Activated CD8-positive, alpha-beta memory T cell treated with anti-CD3 and anti-CD28 coated beads, Interleukin-2, amount 50 U/mL, for 24 hours (primary cell): ENCODE data around the gene KIF27.
"Not testable (repeated sequence)": the region's sequence is repeated elsewhere in the genome, so short reads cannot be mapped to it uniquely, and the experiment has no call there.

Experiments
- DNase-seq: peaks from one replicate; pipeline ENCODE4 v3.0.0-alpha.2; 2020; ENCODE audit errors: extremely low read depth

Gene KIF27, protein sequence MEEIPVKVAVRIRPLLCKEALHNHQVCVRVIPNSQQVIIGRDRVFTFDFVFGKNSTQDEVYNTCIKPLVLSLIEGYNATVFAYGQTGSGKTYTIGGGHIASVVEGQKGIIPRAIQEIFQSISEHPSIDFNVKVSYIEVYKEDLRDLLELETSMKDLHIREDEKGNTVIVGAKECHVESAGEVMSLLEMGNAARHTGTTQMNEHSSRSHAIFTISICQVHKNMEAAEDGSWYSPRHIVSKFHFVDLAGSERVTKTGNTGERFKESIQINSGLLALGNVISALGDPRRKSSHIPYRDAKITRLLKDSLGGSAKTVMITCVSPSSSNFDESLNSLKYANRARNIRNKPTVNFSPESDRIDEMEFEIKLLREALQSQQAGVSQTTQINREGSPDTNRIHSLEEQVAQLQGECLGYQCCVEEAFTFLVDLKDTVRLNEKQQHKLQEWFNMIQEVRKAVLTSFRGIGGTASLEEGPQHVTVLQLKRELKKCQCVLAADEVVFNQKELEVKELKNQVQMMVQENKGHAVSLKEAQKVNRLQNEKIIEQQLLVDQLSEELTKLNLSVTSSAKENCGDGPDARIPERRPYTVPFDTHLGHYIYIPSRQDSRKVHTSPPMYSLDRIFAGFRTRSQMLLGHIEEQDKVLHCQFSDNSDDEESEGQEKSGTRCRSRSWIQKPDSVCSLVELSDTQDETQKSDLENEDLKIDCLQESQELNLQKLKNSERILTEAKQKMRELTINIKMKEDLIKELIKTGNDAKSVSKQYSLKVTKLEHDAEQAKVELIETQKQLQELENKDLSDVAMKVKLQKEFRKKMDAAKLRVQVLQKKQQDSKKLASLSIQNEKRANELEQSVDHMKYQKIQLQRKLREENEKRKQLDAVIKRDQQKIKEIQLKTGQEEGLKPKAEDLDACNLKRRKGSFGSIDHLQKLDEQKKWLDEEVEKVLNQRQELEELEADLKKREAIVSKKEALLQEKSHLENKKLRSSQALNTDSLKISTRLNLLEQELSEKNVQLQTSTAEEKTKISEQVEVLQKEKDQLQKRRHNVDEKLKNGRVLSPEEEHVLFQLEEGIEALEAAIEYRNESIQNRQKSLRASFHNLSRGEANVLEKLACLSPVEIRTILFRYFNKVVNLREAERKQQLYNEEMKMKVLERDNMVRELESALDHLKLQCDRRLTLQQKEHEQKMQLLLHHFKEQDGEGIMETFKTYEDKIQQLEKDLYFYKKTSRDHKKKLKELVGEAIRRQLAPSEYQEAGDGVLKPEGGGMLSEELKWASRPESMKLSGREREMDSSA (N-terminal part only)

DNA sequence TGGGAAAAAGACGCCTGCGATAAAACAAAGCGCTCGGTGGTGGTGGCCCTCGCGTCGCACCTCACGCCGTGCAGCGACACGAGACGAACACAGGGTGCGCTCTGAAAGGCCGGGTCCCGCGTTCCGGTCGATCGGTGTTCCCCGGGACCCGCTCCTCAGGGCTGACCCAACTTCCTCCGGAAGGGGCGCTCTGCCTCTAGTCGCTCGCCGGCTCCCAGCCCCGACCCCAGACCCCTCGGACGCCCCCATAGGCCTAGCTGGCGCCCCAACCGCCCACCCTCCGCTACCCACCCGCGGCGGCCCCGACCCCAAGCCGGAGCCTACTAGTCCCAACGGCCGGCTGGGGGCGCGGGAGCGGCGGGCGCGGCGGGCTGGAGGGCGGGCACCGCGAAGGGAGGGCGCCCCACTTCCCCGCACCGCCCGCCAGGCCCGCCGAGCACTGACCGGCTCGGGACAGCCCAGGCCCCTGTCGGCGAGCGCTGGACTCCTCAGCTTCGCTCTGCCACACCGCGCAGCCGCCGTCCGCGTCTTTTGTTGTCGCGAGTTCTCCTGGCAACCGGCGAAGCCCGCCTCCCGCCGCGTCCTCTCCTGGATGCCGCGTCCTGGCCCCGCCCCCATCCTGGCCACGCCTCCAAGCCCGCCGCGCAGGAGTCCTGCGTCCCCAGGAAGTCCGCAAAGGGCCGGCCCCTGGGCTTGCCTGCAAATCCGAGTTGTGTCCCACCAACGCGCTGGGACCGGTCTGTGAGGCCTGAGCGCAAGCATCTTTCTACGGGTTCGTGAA is at the start of gene KIF27:
Gene KIF27, minus strand, starts transcription at position 506 of the 781 bp plus-strand sequence. CDS start 5,841 bp downstream, outside the sequence.
- DNase-seq: peak; percentile 93

DNA sequence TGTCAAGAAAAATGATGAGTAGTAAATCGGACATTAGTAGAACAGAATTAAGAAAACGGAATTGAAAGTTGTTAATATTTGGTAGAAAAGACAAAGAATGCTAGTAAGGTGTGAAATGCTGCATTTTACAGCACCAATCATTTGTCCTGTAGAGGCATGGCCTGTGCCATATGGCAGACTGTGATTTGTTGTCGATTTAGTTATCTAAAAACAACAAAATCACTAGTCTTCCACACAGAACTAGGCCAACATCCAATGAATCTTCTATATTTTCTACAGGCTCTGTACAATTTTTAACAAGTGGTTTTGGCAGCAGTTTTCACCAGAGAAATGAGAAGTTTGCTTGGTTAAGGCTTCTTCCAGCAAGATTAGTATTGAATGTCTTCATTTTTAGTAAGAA is 48.4 kb upstream of the KIF27 start:
- no peak for DNase-seq

DNA sequence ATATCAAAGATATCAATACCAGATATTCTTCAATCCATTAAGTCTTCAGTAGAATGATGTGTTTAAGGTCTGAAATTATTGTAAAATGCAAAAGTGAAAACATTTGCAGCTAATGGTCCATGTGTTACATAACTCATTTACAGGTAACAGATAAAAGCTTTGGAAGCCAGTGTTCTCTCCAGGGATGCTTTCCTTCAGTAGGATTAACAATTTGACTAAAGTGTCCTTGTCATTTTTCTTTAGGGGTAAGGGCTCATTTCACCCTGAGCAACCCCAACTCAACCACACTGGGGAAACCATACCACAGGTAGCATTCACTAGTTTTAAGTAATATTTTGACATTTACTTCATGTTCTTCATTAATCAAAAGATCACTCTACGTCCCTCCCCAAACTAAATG is 45.8 kb upstream of the KIF27 start:
- DNase-seq: no peak

DNA sequence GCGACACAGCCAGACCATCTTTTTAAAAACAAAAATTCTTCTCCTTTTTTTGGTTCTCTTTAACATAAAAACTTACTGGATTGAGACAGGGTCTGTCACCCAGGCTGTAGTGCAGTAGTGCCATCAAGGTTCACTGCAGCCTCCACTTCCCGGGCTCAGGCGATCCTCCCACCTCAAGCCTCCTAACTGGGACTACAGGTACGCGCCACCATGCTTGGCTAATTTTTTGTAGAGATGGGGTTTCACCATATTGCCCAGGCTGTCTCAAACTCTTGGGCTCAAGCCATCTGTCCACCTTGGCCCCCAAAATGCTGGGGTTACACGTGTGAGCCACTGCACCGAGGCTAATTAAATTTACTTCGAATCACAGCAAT is 45.0 kb upstream of the KIF27 start:
- no peak for DNase-seq

DNA sequence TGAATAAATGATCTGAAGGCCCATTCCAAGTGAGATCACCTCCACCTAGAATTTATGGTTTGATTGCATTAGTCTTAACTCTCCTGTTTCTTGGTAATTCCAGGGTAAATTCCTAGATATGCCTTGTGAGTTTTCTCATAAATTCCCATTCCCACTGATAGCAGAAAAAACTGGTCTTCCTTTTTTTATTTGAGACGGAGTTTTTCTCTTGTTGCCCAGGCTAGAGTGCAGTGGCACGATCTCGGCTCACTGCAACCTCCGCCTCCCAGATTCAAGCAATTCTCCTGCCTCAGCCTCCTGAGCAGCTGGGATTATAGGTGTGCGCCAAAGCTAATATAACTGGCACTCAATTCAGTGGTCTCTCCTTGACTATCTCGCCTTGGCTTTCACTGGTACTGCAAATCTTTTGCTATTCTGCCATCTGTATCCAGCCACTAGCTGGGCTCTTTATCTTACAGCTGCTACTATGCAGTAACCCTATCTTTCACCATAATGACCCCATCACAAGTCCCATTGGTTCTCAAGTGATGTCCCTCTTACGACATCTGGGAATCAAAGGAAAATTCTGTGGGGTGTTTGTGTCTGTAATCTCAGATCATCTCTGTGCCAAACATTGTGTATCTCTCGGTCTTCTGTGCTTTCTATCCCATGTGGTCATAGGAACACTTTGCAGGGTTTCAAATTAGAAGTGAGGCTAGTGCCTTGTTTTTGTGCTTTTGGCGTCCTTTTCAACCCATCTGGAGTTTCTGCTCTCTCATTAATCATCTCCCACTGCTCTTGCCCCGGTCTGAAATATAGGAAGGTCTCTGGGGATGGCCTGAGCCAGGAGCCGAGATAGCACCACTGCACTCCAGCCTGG is 44.3 kb upstream of the KIF27 start:
- DNase-seq: no peak

GRCh38 chr9:83964973-83965349 is 43.7 kb upstream of the KIF27 start:
- DNase-seq: no peak

GRCh38 chr9:83962165-83962564 is 40.9 kb upstream of the KIF27 start:
- DNase-seq: no peak

- DNase-seq: no peak
Observed at GRCh38 chr9:83960991-83961390, 39.8 kb upstream of the KIF27 start.

DNA sequence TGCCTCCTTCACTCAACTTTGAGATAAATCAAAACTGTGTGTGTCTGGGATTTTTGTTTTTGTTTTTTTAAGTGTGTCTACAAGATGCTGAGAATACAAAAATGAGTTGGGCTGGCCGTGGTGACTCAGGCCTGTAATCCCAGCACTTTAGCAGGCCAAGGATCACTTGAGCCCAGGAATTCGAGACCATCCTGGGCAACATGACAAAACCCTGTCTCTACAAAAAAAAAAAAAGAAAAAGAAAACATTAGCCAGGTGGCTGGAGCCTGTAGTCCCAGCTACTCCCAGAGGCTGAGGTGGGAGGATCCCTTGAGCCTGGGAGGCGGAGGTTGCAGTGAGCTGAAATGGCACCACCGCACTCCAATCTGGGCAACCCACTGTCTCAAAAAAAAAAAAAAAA is 37.8 kb upstream of the KIF27 start:
- no peak for DNase-seq

DNA sequence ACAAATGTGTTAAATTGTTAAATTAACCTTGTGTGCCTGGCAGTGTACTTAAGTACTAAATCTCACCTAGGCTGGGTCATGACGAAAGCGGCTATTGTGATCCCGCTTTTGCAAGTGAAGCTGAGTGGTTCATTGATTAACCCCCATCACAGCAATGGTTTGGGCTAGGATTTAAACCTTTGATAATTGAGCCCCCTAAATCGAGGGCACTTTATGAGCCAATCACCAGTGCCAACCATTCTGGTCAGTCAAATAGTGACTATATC is 35.9 kb upstream of the KIF27 start:
- no peak for DNase-seq

DNA sequence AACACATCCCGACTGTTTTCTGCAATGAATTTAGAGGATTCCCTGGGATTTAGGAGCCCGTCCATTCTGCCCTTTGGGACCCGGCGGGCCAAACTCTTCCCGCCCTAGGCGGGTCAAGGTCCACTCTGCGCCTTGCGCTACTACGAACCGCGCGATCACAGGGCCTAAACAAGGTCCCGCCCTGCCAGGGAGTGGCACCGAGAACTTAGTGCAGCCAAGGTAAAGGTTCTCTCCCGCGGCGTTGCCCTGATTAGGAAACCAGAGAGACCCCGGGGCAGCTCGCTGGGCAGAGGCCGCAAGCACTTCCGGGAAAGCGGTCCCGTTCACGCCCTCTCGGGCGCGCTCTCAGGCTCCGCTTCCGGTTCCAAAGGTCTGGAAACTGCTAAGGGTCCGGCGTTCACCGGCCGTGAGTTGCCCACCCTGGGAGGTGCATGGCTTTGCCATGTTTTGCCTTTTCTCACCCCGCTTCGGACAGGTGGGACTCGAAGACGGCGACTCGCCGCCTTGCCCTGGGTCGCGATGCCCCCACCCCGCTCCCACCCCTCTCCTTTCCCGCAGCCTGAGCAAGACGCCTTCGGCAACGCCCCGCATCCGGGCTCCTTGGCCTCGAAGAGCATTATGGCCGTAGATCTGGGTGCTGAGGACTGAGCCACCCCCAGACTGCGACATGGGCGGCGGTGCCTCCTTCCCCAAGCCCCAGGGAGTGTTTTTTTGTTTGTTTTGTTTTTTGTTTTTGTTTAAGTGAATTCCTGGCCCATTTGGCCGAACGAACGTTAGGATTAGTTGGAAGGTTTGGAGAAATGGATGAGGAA is 35.4 kb upstream of the KIF27 start:
- DNase-seq: no peak

GRCh38 chr9:83956086-83956435 is 34.8 kb upstream of the KIF27 start:
- DNase-seq: no peak

GRCh38 chr9:83948096-83948495 is 26.9 kb upstream of the KIF27 start:
- not testable (repeated sequence) for DNase-seq

- DNase-seq: no peak
Observed at GRCh38 chr9:83940590-83941303, 19.5 kb upstream of the KIF27 start.

- no peak for DNase-seq
Observed at GRCh38 chr9:83937861-83938455, 16.7 kb upstream of the KIF27 start.

DNA sequence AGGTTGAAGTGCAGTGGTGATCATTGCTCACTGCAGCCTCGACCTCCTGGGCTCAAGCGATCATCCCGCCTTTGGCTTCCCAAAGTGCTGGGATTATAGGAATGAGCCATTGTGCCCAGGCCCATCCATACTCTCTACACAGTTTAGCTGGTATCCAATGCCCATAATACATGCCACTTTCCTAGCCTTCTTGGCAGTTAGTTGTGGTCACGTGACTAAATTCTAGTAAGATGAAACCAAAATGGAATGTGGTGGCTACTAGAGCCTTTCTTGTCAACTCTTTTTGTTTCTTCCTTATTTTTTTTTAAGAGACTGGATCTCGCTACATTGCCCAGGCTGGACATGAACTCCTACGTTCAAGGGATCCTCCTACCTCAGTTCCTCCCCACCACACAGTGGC is 15.3 kb upstream of the KIF27 start:
- DNase-seq: no peak

- DNase-seq: no peak
Observed at GRCh38 chr9:83935276-83935935, 14.2 kb upstream of the KIF27 start.

- DNase-seq: no peak
Observed at GRCh38 chr9:83934569-83935275, 13.5 kb upstream of the KIF27 start.
